WTC11 (cell line): ENCODE measurements around the gene KRTAP5-7. TPM values are rescaled to one million over a fixed set of nuclear protein-coding genes. Genes with fewer than 3 reads are reported as not detected.

ENCODE experiments used
- ATAC-seq: fragments of 200-7000 bp; cut with Tn5 transposase; 2 replicates; pipeline ENCODE4 v1.10.0; 2021; ENCODE audit warnings: mild to moderate bottlenecking, moderate library complexity
- CTCF ChIA-PET: fragments of 300-600 bp; sonication (Branson Sonifier 250); formaldehyde crosslinking; loops from one replicate; lab custom pipeline; 2021; ENCODE audit warnings: antibody characterized with exemption; lab: Charles Lee
- POLR2A ChIA-PET: fragments of 350-600 bp; sonication (Branson Sonifier 250); formaldehyde crosslinking; loops from one replicate; lab custom pipeline; 2021; ENCODE audit warnings: antibody characterized with exemption; lab: Charles Lee
- DNase-seq: peaks from one replicate; pipeline ENCODE4 v3.0.0; 2021; ENCODE audit warnings: low spot score
- H3K27ac Mint-ChIP-seq: 2 replicates; pipeline ENCODE4 v1.8.0; 2021; ENCODE audit warnings: mixed read lengths
- H3K27me3 Mint-ChIP-seq: 2 replicates; pipeline ENCODE4 v1.8.0; 2021; ENCODE audit warnings: low read depth, mild to moderate bottlenecking, moderate library complexity, mixed read lengths
- H3K36me3 Mint-ChIP-seq: 2 replicates; pipeline ENCODE4 v1.8.0; 2021; ENCODE audit warnings: mixed read lengths
- H3K4me1 Mint-ChIP-seq: 2 replicates; pipeline ENCODE4 v1.8.0; 2022; ENCODE audit warnings: mixed read lengths
- H3K4me3 Mint-ChIP-seq: 2 replicates; pipeline ENCODE4 v1.8.0; 2021; ENCODE audit warnings: mild to moderate bottlenecking, moderate library complexity, mixed read lengths
- H3K9me3 Mint-ChIP-seq: 2 replicates; pipeline ENCODE4 v1.8.0; 2021; ENCODE audit warnings: mixed read lengths
- CREB1 ChIP-seq: sonication (generic); formaldehyde crosslinking; IDR thresholded peaks from 2 replicates; pipeline ENCODE4 v1.8.0; 2023; ENCODE audit warnings: mild to moderate bottlenecking, missing genetic modification reagents
- ELF4 ChIP-seq: sonication (generic); formaldehyde crosslinking; IDR thresholded peaks from 2 replicates; pipeline ENCODE4 v1.8.1; 2022; ENCODE audit warnings: low read depth, mild to moderate bottlenecking, moderate library complexity, missing genetic modification reagents
- ERG ChIP-seq: fragments of 250-450 bp; sonication (Bioruptor Pico); IDR thresholded peaks from 2 replicates; pipeline ENCODE4 v1.8.0; 2021; ENCODE audit warnings: mild to moderate bottlenecking
- FOXK1 ChIP-seq: sonication (generic); formaldehyde crosslinking; IDR thresholded peaks from 2 replicates; pipeline ENCODE4 v1.8.0; 2022; ENCODE audit warnings: mild to moderate bottlenecking, moderate library complexity, missing genetic modification reagents
- FOXP1 ChIP-seq: sonication (generic); formaldehyde crosslinking; IDR thresholded peaks from 2 replicates; pipeline ENCODE4 v1.8.0; 2022; ENCODE audit warnings: missing genetic modification reagents, mild to moderate bottlenecking, moderate library complexity, borderline replicate concordance
- HMGA2 ChIP-seq: fragments of 250-450 bp; sonication (Bioruptor Pico); IDR thresholded peaks from 2 replicates; pipeline ENCODE4 v1.4.0; 2021; ENCODE audit warnings: mild to moderate bottlenecking, moderate library complexity
- IRF1 ChIP-seq: sonication (generic); formaldehyde crosslinking; IDR thresholded peaks from 2 replicates; pipeline ENCODE4 v1.8.0; 2023; ENCODE audit warnings: missing genetic modification reagents
- IRF2 ChIP-seq: sonication (generic); formaldehyde crosslinking; IDR thresholded peaks from 2 replicates; pipeline ENCODE4 v1.8.0; 2022; ENCODE audit warnings: low read depth, missing genetic modification reagents, borderline replicate concordance
- NFATC4 ChIP-seq: fragments of 250-450 bp; sonication (Bioruptor Pico); IDR thresholded peaks from 2 replicates; pipeline ENCODE4 v1.9.0; 2021; ENCODE audit warnings: mild to moderate bottlenecking
- SMAD3 ChIP-seq: sonication (generic); formaldehyde crosslinking; IDR thresholded peaks from 2 replicates; pipeline ENCODE4 v1.8.0; 2022; ENCODE audit warnings: missing genetic modification reagents, mild to moderate bottlenecking, borderline replicate concordance
- TEAD1 ChIP-seq: sonication (generic); formaldehyde crosslinking; IDR thresholded peaks from 2 replicates; pipeline ENCODE4 v1.8.0; 2022; ENCODE audit warnings: mild to moderate bottlenecking, missing genetic modification reagents
- TEAD4 ChIP-seq: sonication (generic); formaldehyde crosslinking; IDR thresholded peaks from 2 replicates; pipeline ENCODE4 v1.8.0; 2022; ENCODE audit warnings: mild to moderate bottlenecking, missing genetic modification reagents
- ZMAT4 ChIP-seq: fragments of 250-450 bp; sonication (Bioruptor Pico); IDR thresholded peaks from 2 replicates; pipeline ENCODE4 v1.9.0; 2021; ENCODE audit warnings: mild to moderate bottlenecking
- ZNF232 ChIP-seq: sonication (generic); formaldehyde crosslinking; IDR thresholded peaks from 2 replicates; pipeline ENCODE4 v1.8.0; 2022; ENCODE audit warnings: mild to moderate bottlenecking, missing genetic modification reagents
- ZNF416 ChIP-seq: fragments of 250-450 bp; sonication (Bioruptor Pico); IDR thresholded peaks from 2 replicates; pipeline ENCODE4 v1.9.0; 2021; ENCODE audit warnings: mild to moderate bottlenecking, inconsistent platforms
- total RNA-seq: library from RNA; stranded (reverse); gene quantifications from 3 replicates; pipeline ENCODE4 v1.2.3, GENCODE V29; 2021
- TF ChIP-seq, protein P1 (sequence below): sonication (generic); formaldehyde crosslinking; IDR thresholded peaks from 2 replicates; pipeline ENCODE4 v1.8.1; 2023; ENCODE audit warnings: mild to moderate bottlenecking, missing genetic modification reagents
- TF ChIP-seq, protein P2 (sequence below): sonication (generic); formaldehyde crosslinking; IDR thresholded peaks from 2 replicates; pipeline ENCODE4 v1.8.1; 2022; ENCODE audit warnings: mild to moderate bottlenecking, moderate library complexity, missing genetic modification reagents
- TF ChIP-seq, protein P3 (sequence below): sonication (generic); formaldehyde crosslinking; IDR thresholded peaks from 2 replicates; pipeline ENCODE4 v1.8.0; 2022; ENCODE audit warnings: mild to moderate bottlenecking, missing genetic modification reagents
- TF ChIP-seq, protein P4 (sequence below): fragments of 250-450 bp; sonication (Bioruptor Pico); IDR thresholded peaks from 2 replicates; pipeline ENCODE4 v1.9.0; 2021; ENCODE audit warnings: mild to moderate bottlenecking
- TF ChIP-seq, protein P5 (sequence below): sonication (generic); formaldehyde crosslinking; IDR thresholded peaks from 2 replicates; pipeline ENCODE4 v1.8.1; 2023; ENCODE audit warnings: mild to moderate bottlenecking, missing genetic modification reagents, moderate library complexity

Gene KRTAP5-7
- total RNA-seq, 1 experiment from 2014 or later = 0.11 TPM

- TF ChIP-seq, protein P1, sequence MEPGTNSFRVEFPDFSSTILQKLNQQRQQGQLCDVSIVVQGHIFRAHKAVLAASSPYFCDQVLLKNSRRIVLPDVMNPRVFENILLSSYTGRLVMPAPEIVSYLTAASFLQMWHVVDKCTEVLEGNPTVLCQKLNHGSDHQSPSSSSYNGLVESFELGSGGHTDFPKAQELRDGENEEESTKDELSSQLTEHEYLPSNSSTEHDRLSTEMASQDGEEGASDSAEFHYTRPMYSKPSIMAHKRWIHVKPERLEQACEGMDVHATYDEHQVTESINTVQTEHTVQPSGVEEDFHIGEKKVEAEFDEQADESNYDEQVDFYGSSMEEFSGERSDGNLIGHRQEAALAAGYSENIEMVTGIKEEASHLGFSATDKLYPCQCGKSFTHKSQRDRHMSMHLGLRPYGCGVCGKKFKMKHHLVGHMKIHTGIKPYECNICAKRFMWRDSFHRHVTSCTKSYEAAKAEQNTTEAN (CRISPR knock-in tag) = no peak
- no peak for TF ChIP-seq HMGA2 (CRISPR knock-in tag)
- TF ChIP-seq, all 79 proteins: peak for 0
Observed at GRCh38 chr11:71501071-71501985, 25.7 kb upstream of the KRTAP5-7 start (continued).

- POLR2A ChIA-PET = no interaction called here
Observed at GRCh38 chr11:71502026-71502425, 25.0 kb upstream of the KRTAP5-7 start.

More at GRCh38 chr11:71502026-71502425, 25.0 kb upstream of the KRTAP5-7 start:
- Mint-ChIP-seq H3K4me3 (no peak overlapping the region), H3K9me3 (peaks cover 11% of the 10 kb centered on the region), H3K27ac (no peak overlapping the region), H3K4me1 (peaks cover 22% of the 10 kb centered on the region), H3K36me3 (peaks cover 40% of the 10 kb centered on the region), H3K27me3 (no peaks in the 10 kb centered on the region)
- CTCF ChIA-PET = no interaction called here
- DNase-seq (no peak), ATAC-seq (no peak)
- TF ChIP-seq, protein P2, sequence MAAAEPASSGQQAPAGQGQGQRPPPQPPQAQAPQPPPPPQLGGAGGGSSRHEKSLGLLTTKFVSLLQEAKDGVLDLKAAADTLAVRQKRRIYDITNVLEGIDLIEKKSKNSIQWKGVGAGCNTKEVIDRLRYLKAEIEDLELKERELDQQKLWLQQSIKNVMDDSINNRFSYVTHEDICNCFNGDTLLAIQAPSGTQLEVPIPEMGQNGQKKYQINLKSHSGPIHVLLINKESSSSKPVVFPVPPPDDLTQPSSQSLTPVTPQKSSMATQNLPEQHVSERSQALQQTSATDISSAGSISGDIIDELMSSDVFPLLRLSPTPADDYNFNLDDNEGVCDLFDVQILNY (CRISPR knock-in tag) = no peak
- TF ChIP-seq, protein P3, sequence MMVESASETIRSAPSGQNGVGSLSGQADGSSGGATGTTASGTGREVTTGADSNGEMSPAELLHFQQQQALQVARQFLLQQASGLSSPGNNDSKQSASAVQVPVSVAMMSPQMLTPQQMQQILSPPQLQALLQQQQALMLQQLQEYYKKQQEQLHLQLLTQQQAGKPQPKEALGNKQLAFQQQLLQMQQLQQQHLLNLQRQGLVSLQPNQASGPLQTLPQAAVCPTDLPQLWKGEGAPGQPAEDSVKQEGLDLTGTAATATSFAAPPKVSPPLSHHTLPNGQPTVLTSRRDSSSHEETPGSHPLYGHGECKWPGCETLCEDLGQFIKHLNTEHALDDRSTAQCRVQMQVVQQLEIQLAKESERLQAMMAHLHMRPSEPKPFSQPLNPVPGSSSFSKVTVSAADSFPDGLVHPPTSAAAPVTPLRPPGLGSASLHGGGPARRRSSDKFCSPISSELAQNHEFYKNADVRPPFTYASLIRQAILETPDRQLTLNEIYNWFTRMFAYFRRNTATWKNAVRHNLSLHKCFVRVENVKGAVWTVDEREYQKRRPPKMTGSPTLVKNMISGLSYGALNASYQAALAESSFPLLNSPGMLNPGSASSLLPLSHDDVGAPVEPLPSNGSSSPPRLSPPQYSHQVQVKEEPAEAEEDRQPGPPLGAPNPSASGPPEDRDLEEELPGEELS (CRISPR knock-in tag) = no peak
- TF ChIP-seq ELF4 (CRISPR knock-in tag) (no peak), FOXK1 (CRISPR knock-in tag) (no peak), NFATC4 (no peak), SMAD3 (no peak), FOXP1 (no peak), ZNF416 (CRISPR knock-in tag) (no peak), CREB1 (CRISPR knock-in tag) (no peak), TEAD4 (no peak), IRF2 (CRISPR knock-in tag) (no peak), ERG (CRISPR knock-in tag) (no peak), TEAD1 (CRISPR knock-in tag) (no peak), ZMAT4 (CRISPR knock-in tag) (no peak), HMGA2 (CRISPR knock-in tag) (no peak), ZNF232 (CRISPR knock-in tag) (no peak), IRF1 (CRISPR knock-in tag) (no peak)
- TF ChIP-seq, protein P4, sequence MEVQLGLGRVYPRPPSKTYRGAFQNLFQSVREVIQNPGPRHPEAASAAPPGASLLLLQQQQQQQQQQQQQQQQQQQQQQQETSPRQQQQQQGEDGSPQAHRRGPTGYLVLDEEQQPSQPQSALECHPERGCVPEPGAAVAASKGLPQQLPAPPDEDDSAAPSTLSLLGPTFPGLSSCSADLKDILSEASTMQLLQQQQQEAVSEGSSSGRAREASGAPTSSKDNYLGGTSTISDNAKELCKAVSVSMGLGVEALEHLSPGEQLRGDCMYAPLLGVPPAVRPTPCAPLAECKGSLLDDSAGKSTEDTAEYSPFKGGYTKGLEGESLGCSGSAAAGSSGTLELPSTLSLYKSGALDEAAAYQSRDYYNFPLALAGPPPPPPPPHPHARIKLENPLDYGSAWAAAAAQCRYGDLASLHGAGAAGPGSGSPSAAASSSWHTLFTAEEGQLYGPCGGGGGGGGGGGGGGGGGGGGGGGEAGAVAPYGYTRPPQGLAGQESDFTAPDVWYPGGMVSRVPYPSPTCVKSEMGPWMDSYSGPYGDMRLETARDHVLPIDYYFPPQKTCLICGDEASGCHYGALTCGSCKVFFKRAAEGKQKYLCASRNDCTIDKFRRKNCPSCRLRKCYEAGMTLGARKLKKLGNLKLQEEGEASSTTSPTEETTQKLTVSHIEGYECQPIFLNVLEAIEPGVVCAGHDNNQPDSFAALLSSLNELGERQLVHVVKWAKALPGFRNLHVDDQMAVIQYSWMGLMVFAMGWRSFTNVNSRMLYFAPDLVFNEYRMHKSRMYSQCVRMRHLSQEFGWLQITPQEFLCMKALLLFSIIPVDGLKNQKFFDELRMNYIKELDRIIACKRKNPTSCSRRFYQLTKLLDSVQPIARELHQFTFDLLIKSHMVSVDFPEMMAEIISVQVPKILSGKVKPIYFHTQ (CRISPR knock-in tag) = no peak
- TF ChIP-seq, protein P1 (CRISPR knock-in tag) = no peak
- TF ChIP-seq, protein P5, sequence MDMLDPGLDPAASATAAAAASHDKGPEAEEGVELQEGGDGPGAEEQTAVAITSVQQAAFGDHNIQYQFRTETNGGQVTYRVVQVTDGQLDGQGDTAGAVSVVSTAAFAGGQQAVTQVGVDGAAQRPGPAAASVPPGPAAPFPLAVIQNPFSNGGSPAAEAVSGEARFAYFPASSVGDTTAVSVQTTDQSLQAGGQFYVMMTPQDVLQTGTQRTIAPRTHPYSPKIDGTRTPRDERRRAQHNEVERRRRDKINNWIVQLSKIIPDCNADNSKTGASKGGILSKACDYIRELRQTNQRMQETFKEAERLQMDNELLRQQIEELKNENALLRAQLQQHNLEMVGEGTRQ = no peak
